Measurements from ENCODE around the gene FAM204A.

FAM204A gene

DNA sequence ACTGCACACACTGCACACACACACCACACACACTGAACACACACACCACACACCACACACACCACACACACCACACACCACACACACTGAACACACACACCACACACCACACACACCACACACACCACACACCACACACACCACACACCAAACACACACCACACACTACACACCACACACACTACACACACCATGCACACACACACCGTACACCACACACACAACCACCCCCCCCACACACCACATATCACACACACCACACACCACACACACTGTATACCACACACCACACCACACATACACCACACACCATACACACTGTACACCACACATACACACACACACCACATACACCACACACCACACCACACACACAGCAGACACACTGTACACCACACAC lies 59.5 kb downstream of the FAM204A start:
- no peak for DNase-seq (ENCODE audit: low spot score)

GRCh38 chr10:118278649-118279048 lies 63.5 kb downstream of the FAM204A start:
- DNase-seq (ENCODE audit: low spot score) = no peak

- no peak for DNase-seq (ENCODE audit: low spot score)
Measured at GRCh38 chr10:118277871-118278270, 64.3 kb downstream of the FAM204A start.

- no peak for DNase-seq (ENCODE audit: low spot score)
Measured at GRCh38 chr10:118276727-118277126, 65.4 kb downstream of the FAM204A start.

DNA sequence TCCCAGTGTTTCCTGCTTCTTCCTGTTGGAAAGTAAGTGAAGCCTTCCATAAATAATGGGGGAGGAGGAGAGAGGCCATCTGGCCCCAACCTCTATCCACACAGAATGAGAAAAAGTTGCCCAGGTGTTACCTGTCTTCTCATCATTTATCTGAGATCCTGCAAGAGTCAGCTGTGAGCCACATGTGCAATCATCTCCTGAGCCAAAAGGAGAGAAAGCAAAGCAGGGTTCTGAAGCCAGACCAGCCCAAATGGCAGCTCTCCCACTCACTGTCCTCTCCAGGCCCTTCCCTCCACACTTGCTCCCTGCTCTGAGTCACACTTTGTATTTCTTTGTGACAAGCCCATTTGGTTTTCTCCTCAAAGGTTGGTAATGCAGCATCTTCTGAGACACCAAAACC lies 65.9 kb downstream of the FAM204A start:
- no peak for DNase-seq (ENCODE audit: low spot score)

GRCh38 chr10:118273662-118274061 lies 68.5 kb downstream of the FAM204A start:
- no peak for DNase-seq (ENCODE audit: low spot score)

- no peak for DNase-seq (ENCODE audit: low spot score)
Measured at GRCh38 chr10:118272767-118273166, 69.4 kb downstream of the FAM204A start.

DNA sequence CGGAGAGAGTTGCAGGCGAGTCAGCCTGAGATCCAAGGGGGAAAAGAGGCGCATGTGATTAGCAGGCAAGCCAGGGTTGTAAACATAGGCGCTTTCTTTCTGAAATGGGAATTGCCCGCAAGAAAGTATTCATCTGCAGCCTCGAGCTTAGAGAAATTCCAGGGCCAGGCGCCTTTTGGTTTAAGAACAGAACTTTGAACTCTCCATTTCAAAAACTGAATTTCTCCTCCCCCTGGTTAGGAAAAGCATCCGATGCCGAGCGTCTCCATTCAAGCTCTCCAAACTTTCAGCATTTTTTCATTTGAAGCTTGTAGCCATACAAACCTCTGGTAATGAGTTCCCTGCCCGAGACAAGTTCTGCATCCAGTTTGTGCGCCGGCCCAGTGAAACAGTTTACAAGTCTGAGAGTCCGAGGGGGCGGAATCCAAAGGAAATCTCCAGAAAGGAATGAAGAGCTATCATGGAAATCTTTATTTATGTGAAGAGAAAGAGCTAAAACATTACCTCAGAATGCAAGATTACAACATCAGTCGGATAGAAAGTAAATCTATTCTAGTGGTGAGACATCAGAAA lies 69.9 kb downstream of the FAM204A start:
- no peak for DNase-seq (ENCODE audit: low spot score)

DNA sequence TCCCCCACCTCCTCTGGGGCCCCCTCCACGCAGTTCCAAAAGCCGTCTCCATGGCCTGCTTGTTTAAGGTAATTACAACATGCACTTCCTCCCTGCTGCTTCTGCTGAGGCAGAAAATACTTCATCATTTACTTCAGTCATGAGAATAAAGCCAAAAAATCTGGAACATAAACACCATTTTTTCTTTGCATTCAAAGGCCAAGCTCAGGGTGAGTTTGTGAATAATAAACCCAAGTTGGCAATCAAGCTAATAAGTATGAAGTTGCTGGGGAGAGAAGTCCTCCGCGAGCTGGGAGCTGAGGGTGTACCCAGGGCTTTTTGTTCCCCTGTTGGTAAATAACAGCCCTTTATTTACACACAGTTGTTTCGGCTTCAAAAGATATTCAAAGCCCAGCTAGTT lies 70.5 kb downstream of the FAM204A start:
- DNase-seq (ENCODE audit: low spot score) = no peak

DNA sequence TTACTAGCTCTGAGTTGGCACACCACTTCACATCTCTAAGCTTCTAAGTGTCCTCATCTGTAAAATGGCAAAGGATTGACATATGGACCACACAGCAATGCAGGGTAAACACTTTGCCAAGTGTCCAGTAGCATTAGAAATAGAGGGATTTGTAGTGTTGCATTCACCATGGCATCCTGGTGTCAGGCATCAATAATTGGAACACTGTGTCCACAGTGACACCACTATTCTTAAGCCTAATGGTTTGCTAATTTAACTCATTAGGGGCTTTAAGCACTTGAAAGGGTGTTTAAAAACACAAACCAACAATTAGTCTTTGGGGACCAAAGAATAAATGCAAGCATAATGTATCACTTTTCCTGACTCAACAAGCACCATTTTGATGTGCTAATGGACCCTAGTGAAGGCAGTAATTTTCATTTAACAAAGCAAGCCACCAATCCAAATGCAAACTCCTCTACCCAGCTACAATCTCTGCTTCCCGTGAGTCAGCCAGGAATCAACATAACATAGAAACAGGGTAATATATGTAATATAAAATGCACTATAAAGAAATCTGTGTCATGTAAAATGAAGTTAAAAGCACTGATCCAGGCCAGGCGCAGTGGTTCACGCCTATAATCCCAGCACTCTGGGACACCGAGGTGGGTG lies 75.9 kb downstream of the FAM204A start:
- no peak for DNase-seq (ENCODE audit: low spot score)

DNA sequence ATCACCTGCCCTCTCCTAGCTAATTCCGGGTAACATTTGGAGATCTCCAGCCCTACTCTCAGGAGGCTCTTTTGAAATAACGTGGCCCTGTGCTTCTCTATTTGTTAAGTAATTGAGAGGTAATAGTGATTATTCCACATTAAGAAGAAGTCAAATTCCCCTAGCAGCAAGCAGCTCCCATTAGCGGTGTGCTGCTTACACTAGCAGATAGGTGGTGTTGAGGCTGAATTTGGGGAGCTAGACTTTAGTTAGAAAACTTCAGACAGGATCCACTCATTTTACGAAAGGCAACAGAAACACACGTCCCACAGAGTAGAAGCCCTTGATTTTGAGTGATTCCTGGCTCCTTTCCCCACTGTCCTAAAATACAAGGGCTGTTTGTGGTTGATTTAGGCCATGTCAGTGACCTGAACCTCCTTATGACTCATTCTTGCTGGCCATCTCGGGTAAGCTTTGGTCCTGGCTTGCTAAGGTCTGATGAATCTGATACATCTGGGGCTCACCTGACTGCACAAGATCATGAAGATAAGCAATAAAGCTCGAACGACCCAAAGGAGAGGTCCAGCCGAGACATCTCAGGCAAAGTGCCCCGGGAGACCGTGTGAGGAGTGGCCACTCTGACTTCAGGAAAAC lies 77.2 kb downstream of the FAM204A start:
- DNase-seq (ENCODE audit: low spot score) = no peak

- no peak for DNase-seq (ENCODE audit: low spot score)
Measured at GRCh38 chr10:118264252-118264651, 77.9 kb downstream of the FAM204A start.

DNA sequence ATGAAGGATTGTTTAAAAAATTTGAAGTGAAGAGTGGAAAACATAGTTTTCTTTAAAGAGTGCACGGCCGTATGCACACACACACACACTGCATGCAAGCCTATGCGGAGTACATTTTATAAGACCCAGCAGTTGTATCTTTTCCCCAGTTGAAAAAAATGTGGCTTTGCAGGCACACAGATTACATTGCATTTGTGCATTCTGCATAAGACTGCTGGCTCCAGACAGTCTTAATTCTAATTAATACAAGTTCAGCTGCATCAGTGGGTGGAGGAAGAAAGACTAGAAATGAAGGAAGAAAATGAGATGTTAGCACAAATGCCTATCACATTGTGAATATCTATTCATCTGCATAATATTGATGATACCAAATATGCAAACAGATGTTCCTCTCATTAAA lies 79.6 kb downstream of the FAM204A start:
- DNase-seq (ENCODE audit: low spot score) = no peak

- DNase-seq (ENCODE audit: low spot score) = peak; percentile 26
Measured at GRCh38 chr10:118259288-118259906, 82.7 kb downstream of the FAM204A start.

DNA sequence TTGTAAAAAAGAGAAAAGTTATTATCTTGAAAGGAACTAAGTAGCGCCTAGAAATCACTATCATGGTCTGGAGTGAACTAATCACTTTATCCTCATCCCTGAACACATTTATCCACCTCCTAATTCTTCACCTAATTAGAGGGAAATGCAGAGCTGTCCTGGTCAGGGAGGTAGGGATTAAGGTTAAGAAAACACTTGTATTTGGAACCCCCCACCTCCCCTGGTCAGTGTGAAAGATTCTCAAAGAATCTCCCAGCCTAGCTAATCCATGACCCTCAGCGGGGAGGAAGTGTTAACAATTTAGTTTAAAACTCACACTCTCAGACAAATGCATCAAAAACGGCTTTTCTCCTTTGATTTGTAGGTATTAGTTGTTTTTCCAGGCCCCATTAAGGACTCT lies 83.8 kb downstream of the FAM204A start:
- DNase-seq (ENCODE audit: low spot score) = no peak

GRCh38 chr10:118256825-118257570 lies 85.1 kb downstream of the FAM204A start:
- no peak for DNase-seq (ENCODE audit: low spot score)

- no peak for DNase-seq (ENCODE audit: low spot score)
Measured at GRCh38 chr10:118256209-118256608, 85.9 kb downstream of the FAM204A start.

GRCh38 chr10:118255355-118255754 lies 86.8 kb downstream of the FAM204A start:
- no peak for DNase-seq (ENCODE audit: low spot score)

- no peak for DNase-seq (ENCODE audit: low spot score)
Measured at GRCh38 chr10:118254654-118255053, 87.5 kb downstream of the FAM204A start.

- DNase-seq (ENCODE audit: low spot score) = no peak
Measured at GRCh38 chr10:118253397-118253796, 88.7 kb downstream of the FAM204A start.

DNA sequence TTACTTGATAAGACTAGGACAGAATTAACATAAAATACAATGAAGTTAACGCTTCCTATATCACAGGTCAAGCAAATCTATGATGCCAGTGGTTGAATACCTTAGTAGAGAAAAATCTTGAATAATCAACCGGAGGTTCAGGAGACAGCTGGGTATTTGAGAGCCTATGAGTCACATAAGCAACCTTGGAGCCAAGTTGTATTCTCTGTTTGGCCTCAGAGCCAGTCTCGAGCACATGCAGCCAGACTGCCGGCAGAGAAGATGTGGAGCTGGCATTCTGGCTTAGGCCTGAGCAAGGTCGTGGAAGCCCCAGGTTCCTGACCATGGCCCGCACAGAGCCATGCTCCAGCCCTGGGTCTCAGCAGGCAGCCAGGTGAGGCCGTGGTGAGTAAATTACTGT lies 90.3 kb downstream of the FAM204A start:
- no peak for DNase-seq (ENCODE audit: low spot score)

DNA sequence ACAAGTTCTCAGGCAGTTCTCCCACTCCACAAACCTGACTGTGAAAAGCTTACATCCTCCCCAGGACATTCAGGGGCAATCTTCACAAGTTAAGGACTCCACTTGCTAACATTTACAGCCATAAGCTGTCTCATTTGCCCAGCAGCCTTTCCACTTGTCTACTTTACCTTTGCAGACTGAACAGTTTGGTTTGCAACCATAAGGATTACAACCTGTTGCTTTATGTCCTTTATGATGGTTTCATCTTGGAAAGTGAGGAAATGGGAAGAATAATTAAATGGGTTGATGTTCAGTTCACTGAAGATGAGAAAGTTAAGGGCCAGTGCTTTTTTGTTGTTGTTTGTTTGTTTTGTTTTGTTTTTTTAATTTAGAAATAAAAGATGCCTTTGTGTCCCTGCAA lies 92.4 kb downstream of the FAM204A start:
- no peak for DNase-seq (ENCODE audit: low spot score)

All from cerebellar cortex (tissue), 1 donor.